Measurements from ENCODE around the gene GRB10.

DNA sequence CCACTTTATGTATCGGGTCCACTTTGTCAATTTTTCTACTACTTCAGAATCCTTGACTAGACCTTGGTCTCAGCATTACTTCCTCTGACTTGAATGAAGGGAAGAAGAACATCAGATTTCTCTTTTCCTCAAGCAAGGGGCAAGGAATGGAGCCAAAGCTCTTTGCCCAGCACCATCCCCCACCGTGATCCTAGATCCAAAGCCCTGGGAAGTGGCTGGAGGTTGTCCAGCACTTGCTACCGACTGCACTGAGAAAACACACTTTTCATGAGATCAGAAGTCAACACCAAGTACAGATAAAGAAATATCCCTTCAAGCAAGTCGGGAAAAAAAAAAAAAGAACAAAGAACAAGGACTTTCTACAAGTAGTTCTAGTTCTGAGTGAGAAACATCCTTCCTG is 115.4 kb downstream of the GRB10 start:
- TF ChIP-seq CTCF (IDR thresholded peaks at IDR 0.05) (no peak), ZFX (IDR thresholded peaks at IDR 0.05; ENCODE audit: borderline replicate concordance) (no peak)
